ENCODE measurements around the gene UTP18.

Gene UTP18

DNA sequence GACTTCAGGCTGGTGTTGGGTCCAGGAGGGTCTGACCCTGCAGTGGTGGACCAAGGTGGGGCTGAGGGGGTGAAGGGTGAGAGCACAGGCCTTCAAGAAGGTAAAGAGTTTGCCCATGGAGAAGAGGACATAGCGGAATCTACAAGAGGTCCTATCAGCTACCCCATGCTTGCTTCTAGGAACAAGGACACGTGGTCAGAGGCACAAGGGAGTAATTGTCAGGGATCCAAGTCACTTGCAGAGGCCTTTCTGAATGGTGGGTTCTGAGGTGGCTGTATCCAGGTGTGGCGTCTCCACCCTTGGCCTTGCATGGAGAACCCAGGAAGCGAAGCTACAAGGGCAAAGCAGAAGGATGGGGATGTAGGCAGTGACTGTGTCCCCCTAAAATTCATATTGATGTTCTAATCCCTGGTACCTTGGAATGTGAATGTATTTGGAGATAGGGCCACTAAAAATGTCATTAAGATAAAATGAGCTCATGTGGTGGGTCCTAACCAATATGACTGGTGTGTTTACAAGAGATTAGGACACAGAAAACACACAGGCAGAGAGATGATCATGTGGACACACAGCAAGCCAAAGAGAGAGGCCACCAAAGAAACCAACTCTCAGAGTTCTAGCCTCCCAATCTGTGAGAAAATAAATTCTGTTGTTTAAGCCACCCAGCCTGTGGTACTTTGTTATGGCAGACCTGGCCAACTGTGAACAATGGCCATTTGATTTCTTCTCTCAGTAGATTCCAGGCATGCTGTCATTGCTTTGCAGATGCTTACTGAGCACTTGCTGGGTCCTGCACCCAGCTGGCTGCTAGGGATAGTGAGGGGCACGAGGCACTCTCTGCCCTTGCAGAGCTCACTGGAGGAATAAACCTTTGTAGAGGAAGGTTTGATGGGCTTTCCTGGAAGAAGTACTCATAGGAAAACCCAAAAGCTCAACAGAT lies 75.8 kb downstream of the UTP18 start:
- no peak for DNase-seq

DNA sequence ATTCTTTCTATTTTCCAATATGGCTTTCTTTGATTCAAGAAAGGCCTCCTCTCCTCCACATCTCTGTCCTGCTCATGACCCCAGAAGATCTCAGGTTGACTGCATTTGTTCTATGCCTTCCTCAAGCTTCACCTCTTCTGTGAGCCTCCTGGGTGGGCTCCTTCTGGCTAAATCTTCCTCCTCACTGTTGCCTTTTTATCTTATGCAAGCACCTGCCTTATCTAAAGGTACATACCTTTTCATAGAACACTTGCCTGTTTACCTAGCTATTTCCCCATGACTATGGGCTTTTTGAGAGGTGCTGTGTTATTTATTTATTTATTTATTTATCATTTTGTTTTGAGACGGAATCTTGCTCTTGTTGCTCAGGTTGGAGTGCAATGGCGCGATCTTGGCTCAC lies 81.1 kb downstream of the UTP18 start:
- no peak for DNase-seq

DNA sequence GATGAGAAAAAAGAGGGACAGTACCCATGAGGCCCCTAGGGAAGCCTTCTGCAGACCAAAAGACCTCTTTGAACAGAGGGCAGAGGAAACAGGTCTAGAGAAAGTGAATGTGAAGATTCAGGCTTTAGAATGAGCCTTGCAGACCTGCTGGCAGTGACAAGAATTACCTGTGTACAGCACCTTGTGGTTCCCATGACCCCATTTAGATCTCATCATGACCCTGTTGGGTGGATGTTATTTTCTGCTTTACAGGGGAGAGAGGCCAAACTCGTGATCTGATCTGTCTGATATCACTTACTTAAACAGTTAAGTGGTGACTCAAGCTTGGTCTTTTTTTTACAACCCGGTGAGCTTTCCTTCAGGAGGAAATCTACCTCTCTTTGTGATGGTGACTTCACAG lies 81.9 kb downstream of the UTP18 start:
- no peak for DNase-seq

GRCh38 chr17:51344532-51344931 lies 84.2 kb downstream of the UTP18 start:
- no peak for DNase-seq

GRCh38 chr17:51346218-51346982 lies 86.1 kb downstream of the UTP18 start:
- no peak for DNase-seq

Data from NCI-H2081 treated with DMSO at 0.1 percent for 48 hours (cell line).